ENCODE measurements around the gene TRIM72.
A peak's percentile ranks its signal among the peaks of the same experiment; 100 is the strongest.
"Not testable (repeated sequence)": the region's sequence is repeated elsewhere in the genome, so short reads cannot be mapped to it uniquely, and the experiment has no call there.

The TRIM72 gene

DNA sequence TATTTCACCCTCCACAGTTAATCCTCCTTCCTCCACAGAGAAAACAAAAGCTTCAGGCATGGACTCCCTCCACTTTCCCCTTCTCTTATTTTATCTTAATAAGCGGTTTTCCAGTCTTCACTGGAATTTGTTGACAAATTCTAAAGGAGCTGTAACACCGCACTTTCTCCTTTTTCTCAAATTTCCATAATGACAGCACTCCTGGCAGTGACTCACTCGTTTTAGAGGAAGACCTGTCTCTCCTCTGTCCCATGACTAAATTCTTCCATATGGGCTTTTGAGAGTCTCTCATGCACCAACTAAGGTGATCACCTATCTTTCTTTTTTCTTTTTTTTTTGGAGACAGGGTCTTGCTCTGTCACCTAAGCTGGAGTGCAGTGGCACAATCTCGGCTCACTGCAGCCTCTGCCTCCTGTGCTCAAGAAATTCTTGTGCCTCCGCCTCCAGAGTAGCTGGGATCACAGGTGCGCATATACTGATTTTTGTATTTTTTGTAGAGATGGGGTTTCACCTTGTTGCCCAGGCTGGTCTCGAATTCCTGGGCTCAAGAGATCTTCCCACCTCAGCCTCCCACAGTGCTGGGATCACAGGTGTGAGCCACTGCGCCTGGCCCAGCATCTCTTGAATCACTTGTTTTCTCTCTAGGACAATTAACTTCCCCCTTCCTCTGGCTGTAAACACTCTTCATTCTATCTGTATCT lies 53.6 kb downstream of the TRIM72 start:
- Histone ChIP-seq H3K79me2 (ENCODE audit: low read length) (no peaks in the 10 kb centered on the region), H3K4me1 (ENCODE audit: low read length) (peaks cover 69% of the 10 kb centered on the region), H3K27ac (ENCODE audit: low read length) (no peak overlapping the region), H3K9ac (ENCODE audit: low read length) (no peak overlapping the region), H3K36me3 (replicated peaks; ENCODE audit: low read depth, low read length) (no peaks in the 10 kb centered on the region), H4K20me1 (ENCODE audit: insufficient read depth, low read length) (no peaks in the 10 kb centered on the region), H3K4me3 (ENCODE audit: low read length) (no peak overlapping the region), H3K9me3 (ENCODE audit: insufficient read depth, low read length) (no peaks in the 10 kb centered on the region), H2AFZ (ENCODE audit: low read depth, low read length) (no peak overlapping the region), H3K4me2 (ENCODE audit: low read length) (no peak overlapping the region), H3K27me3 (ENCODE audit: low read depth, low read length) (no peaks in the 10 kb centered on the region)
- no peak for TF ChIP-seq EZH2phosphoT487 (IDR thresholded peaks at IDR 0.05; ENCODE audit: low read depth)
- no peak for TF ChIP-seq CTCF (IDR thresholded peaks at IDR 0.05; ENCODE audit: low read depth, low read length)

DNA sequence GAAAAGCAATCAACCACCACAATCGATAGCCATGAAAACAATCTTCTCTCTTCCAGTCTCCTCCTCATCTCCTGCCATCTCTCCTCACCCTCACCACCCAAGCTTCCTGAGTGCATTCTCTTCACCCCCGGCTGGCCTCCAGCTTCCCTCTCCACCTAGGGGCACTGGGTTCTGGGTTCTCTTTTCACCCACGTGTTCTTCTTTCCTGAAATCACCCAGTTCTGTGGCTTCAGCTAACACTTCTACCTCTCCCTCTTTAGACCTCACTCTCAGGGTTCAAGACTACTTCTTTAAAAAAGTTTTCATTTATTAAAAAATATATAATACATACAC lies 54.1 kb downstream of the TRIM72 start:
- TF ChIP-seq EZH2phosphoT487 (IDR thresholded peaks at IDR 0.05; ENCODE audit: low read depth) (no peak), CTCF (IDR thresholded peaks at IDR 0.05; ENCODE audit: low read depth, low read length) (no peak)
- Histone ChIP-seq H3K27me3 (ENCODE audit: low read depth, low read length) (no peaks in the 10 kb centered on the region), H4K20me1 (ENCODE audit: insufficient read depth, low read length) (no peaks in the 10 kb centered on the region), H3K27ac (ENCODE audit: low read length) (no peak overlapping the region), H3K4me1 (ENCODE audit: low read length) (peaks cover 64% of the 10 kb centered on the region), H3K9me3 (ENCODE audit: insufficient read depth, low read length) (no peaks in the 10 kb centered on the region), H3K9ac (ENCODE audit: low read length) (no peak overlapping the region), H3K79me2 (ENCODE audit: low read length) (no peaks in the 10 kb centered on the region), H3K4me3 (ENCODE audit: low read length) (no peak overlapping the region), H2AFZ (ENCODE audit: low read depth, low read length) (no peak overlapping the region), H3K36me3 (replicated peaks; ENCODE audit: low read depth, low read length) (no peaks in the 10 kb centered on the region), H3K4me2 (ENCODE audit: low read length) (no peak overlapping the region)

DNA sequence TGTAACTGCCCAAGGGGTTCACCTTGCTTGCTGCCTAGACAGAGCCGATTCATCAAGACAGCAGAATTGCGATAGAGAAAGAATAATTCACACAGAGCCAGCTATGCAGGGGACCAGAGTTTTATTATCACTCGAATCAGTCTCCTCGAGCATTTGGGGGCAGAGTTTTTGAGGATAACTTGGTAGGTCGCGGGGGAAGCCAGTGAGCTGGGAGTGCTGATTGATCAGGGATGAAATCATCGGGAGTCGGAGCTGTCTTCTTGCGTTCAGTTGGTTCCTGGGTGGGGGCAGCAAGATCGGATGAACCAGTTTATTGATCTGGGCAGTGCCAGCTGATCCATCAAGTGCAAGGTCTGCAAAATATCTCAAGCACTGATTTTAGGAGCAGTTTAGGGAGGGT lies 55.0 kb downstream of the TRIM72 start:
- no peaks in the 10 kb centered on the region for H3K9me3 ChIP-seq (ENCODE audit: insufficient read depth, low read length)
- H3K27me3 ChIP-seq (ENCODE audit: low read depth, low read length), result no peaks in the 10 kb centered on the region
- no peak overlapping the region for H2AFZ ChIP-seq (ENCODE audit: low read depth, low read length)
- no peaks in the 10 kb centered on the region for H4K20me1 ChIP-seq (ENCODE audit: insufficient read depth, low read length)
- no peak overlapping the region for H3K4me3 ChIP-seq (ENCODE audit: low read length)
- H3K79me2 ChIP-seq (ENCODE audit: low read length), result no peaks in the 10 kb centered on the region
- H3K9ac ChIP-seq (ENCODE audit: low read length), result no peak overlapping the region
- no peaks in the 10 kb centered on the region for H3K36me3 ChIP-seq (replicated peaks; ENCODE audit: low read depth, low read length)
- peak overlapping the region; percentile 29 for H3K4me2 ChIP-seq (ENCODE audit: low read length)
- H3K4me1 ChIP-seq (ENCODE audit: low read length), result peaks cover 56% of the 10 kb centered on the region
- no peak for TF ChIP-seq EZH2phosphoT487 (IDR thresholded peaks at IDR 0.05; ENCODE audit: low read depth)
- TF ChIP-seq CTCF (IDR thresholded peaks at IDR 0.05; ENCODE audit: low read depth, low read length), result no peak
- H3K27ac ChIP-seq (ENCODE audit: low read length), result no peak overlapping the region

DNA sequence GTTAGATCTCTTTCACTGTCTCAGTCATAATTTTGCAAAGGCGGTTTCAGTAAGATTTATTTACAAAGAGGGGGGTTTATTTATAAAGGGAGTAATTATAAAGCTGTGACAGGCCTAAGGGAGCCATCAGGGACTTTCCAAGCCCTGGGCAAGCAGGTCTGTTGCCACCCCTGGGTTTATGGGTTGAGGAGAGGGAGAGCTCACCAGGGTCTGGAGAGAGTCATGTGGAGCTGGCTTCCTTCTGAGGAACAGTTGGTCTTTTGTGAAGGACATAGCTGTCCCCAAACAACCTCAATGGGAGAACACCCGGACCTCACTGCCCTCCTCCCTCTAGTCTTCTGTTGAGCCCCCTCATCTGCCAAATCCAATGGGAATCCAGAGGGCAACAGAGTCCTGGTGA lies 55.6 kb downstream of the TRIM72 start:
- no peaks in the 10 kb centered on the region for H3K79me2 ChIP-seq (ENCODE audit: low read length)
- no peaks in the 10 kb centered on the region for H3K27me3 ChIP-seq (ENCODE audit: low read depth, low read length)

DNA sequence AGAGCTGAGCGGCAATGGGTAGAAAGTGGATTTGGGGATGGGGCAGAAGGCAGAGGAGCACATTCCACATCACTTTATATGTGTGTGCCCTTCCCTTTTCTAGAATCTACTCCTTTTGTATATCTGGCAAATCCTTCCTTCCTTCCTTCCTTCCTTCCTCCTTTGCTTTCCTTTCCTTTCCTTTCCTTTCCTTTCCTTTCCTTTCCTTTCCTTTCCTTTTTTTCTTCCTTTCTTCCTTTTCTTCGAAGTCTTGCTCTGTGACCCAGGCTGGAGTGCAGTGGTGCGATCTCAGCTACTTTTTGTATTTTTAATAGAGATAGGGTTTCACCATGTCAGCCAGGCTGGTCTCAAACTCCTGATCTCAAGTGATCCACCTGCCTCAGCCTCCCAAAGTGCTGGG lies 56.1 kb downstream of the TRIM72 start:
- H3K79me2 ChIP-seq (ENCODE audit: low read length); H4K20me1 ChIP-seq (ENCODE audit: insufficient read depth, low read length); H3K27me3 ChIP-seq (ENCODE audit: low read depth, low read length); H2AFZ ChIP-seq (ENCODE audit: low read depth, low read length); H3K27ac ChIP-seq (ENCODE audit: low read length); H3K9me3 ChIP-seq (ENCODE audit: insufficient read depth, low read length); H3K36me3 ChIP-seq (replicated peaks; ENCODE audit: low read depth, low read length); H3K4me3 ChIP-seq (ENCODE audit: low read length); H3K9ac ChIP-seq (ENCODE audit: low read length): not testable (repeated sequence)
- H3K4me1 ChIP-seq (ENCODE audit: low read length), result peaks cover 46% of the 10 kb centered on the region
- peak overlapping the region; percentile 29; the same call in 1 of the 2 replicates for H3K4me2 ChIP-seq (ENCODE audit: low read length)

More for the DNA sequence above, 55.6 kb downstream of the TRIM72 start:
- H3K9me3 ChIP-seq (ENCODE audit: insufficient read depth, low read length), result no peaks in the 10 kb centered on the region
- H2AFZ ChIP-seq (ENCODE audit: low read depth, low read length), result no peak overlapping the region
- H3K4me1 ChIP-seq (ENCODE audit: low read length), result peaks cover 50% of the 10 kb centered on the region
- H3K36me3 ChIP-seq (replicated peaks; ENCODE audit: low read depth, low read length), result no peaks in the 10 kb centered on the region
- no peak overlapping the region for H3K4me3 ChIP-seq (ENCODE audit: low read length)
- TF ChIP-seq CTCF (IDR thresholded peaks at IDR 0.05; ENCODE audit: low read depth, low read length), result no peak
- no peak for TF ChIP-seq EZH2phosphoT487 (IDR thresholded peaks at IDR 0.05; ENCODE audit: low read depth)
- no peak overlapping the region; the same call in 1 of the 2 replicates for H3K9ac ChIP-seq (ENCODE audit: low read length)
- H4K20me1 ChIP-seq (ENCODE audit: insufficient read depth, low read length), result no peaks in the 10 kb centered on the region
- H3K4me2 ChIP-seq (ENCODE audit: low read length), result peak overlapping the region; percentile 29; the same call in 1 of the 2 replicates
- H3K27ac ChIP-seq (ENCODE audit: low read length), result peak overlapping the region; percentile 5; the same call in 1 of the 2 replicates
